HEK293T (cell line): Measurements from ENCODE around the gene SLAIN1.

Experiments used
- ARNT ChIP-seq: fragments of 450-650 bp; IDR thresholded peaks from 2 replicates; pipeline ENCODE4 v1.6.1; 2017; ENCODE audit warnings: mild to moderate bottlenecking
- BHLHE40 ChIP-seq: fragments of 450-650 bp; IDR thresholded peaks from 2 replicates; pipeline ENCODE4 v1.6.1; 2016; ENCODE audit warnings: mild to moderate bottlenecking, moderate library complexity, borderline replicate concordance
- ELF4 ChIP-seq: fragments of 450-650 bp; IDR thresholded peaks from 2 replicates; pipeline ENCODE4 v1.6.1; 2017; ENCODE audit warnings: antibody characterized with exemption
- FOXA1 ChIP-seq: fragments of 450-650 bp; IDR thresholded peaks from 2 replicates; pipeline ENCODE4 v1.6.1; 2016; ENCODE audit warnings: mild to moderate bottlenecking
- FOXM1 ChIP-seq: fragments of 450-650 bp; IDR thresholded peaks from 2 replicates; pipeline ENCODE4 v1.6.1; 2017; ENCODE audit warnings: mild to moderate bottlenecking, borderline replicate concordance
- L3MBTL2 ChIP-seq: fragments of 450-650 bp; conservative IDR thresholded peaks from 2 replicates; pipeline ENCODE4 v1.6.1; 2016; ENCODE audit warnings: mild to moderate bottlenecking
- TARDBP ChIP-seq: fragments of 450-650 bp; IDR thresholded peaks from 2 replicates; pipeline ENCODE4 v1.6.1; 2016

- TF ChIP-seq FOXA1, result no peak
- TF ChIP-seq L3MBTL2, result no peak
- TF ChIP-seq BHLHE40, result no peak
- TF ChIP-seq FOXM1, result no peak
- no peak for TF ChIP-seq ARNT
- no peak for TF ChIP-seq TARDBP
- no peak for TF ChIP-seq ELF4
Measured at GRCh38 chr13:77699059-77699680, 1.7 kb downstream of the SLAIN1 start.
